SU-DHL-6 (cell line): ENCODE measurements around the gene UBTF.

Experiments
- CTCF ChIP-seq: fragments of 200-600 bp; sonication (generic); IDR thresholded peaks from one replicate; pipeline ENCODE4 v1.5.1; 2017; ENCODE audit warnings: antibody characterized with exemption, mild to moderate bottlenecking, low read length, moderate library complexity; ENCODE audit not compliant: insufficient read depth, poor library complexity, severe bottlenecking
- EZH2phosphoT487 ChIP-seq: fragments of 200-600 bp; sonication (generic), shearing (Covaris generic); conservative IDR thresholded peaks from 2 replicates; pipeline ENCODE4 v1.6.1; 2018; ENCODE audit warnings: mild to moderate bottlenecking, antibody characterized with exemption, low read length, moderate library complexity, mixed read lengths

GRCh38 chr17:44190481-44190880 is 29.0 kb downstream of the UBTF start:
- TF ChIP-seq CTCF (no peak), EZH2phosphoT487 (no peak)
